Smooth muscle cell (in vitro differentiated cells): ENCODE data around the gene PKMYT1. TPM values are rescaled to one million over a fixed set of nuclear protein-coding genes. Genes with fewer than 3 reads are reported as not detected.
A peak's percentile ranks its signal among the peaks of the same experiment; 100 is the strongest.

ENCODE experiments used
- DNase-seq: peaks from one replicate; lab custom pipeline; 2025; ENCODE audit not compliant: unreplicated experiment; lab: John Stamatoyannopoulos, UW
- H2AFZ ChIP-seq: fragments of 200-600 bp; sonication (generic); 2 replicates; pipeline ENCODE4 v1.6.0; 2016; ENCODE audit warnings: antibody characterized with exemption, low read depth, mild to moderate bottlenecking
- H3F3A ChIP-seq: fragments of 200-600 bp; sonication (generic); 2 replicates; pipeline ENCODE4 v1.6.0; 2017; ENCODE audit warnings: antibody characterized with exemption, low read depth
- H3K27ac ChIP-seq: fragments of 200-600 bp; sonication (generic); 2 replicates; pipeline ENCODE4 v1.5.1; 2016; ENCODE audit warnings: low read depth, mild to moderate bottlenecking
- H3K27me3 ChIP-seq: fragments of 200-600 bp; sonication (generic); 2 replicates; pipeline ENCODE4 v1.6.1; 2016; ENCODE audit warnings: low read depth, mild to moderate bottlenecking
- H3K36me3 ChIP-seq: fragments of 200-600 bp; sonication (generic); 2 replicates; pipeline ENCODE4 v1.5.1; 2016; ENCODE audit warnings: low read depth
- H3K4me1 ChIP-seq: fragments of 200-600 bp; sonication (generic); 2 replicates; pipeline ENCODE4 v1.5.1; 2016; ENCODE audit warnings: low read depth
- H3K4me2 ChIP-seq: fragments of 200-600 bp; sonication (generic); 2 replicates; pipeline ENCODE4 v1.6.0; 2016; ENCODE audit warnings: mild to moderate bottlenecking
- H3K4me3 ChIP-seq: fragments of 200-600 bp; sonication (generic); 2 replicates; pipeline ENCODE4 v1.5.1; 2016; ENCODE audit warnings: mild to moderate bottlenecking
- H3K79me2 ChIP-seq: fragments of 200-600 bp; sonication (generic); 2 replicates; pipeline ENCODE4 v1.6.0; 2016; ENCODE audit warnings: low read depth, mild to moderate bottlenecking
- H3K9ac ChIP-seq: fragments of 200-600 bp; sonication (generic); 2 replicates; pipeline ENCODE4 v1.6.0; 2016; ENCODE audit warnings: low read depth
- H3K9me3 ChIP-seq: fragments of 200-600 bp; sonication (generic); replicated peaks from 2 replicates; pipeline ENCODE4 v1.5.1; 2016; ENCODE audit warnings: low read depth
- H4K20me1 ChIP-seq: fragments of 200-600 bp; sonication (generic); 2 replicates; pipeline ENCODE4 v1.6.0; 2016; ENCODE audit warnings: low read depth
- whole genome bisulfite sequencing: methylation state at CpG from one replicate; pipeline ENCODE4 v1.1.7; 2016; ENCODE audit warnings: low lambda C conversion rate; 5-methylcytosine and 5-hydroxymethylcytosine counted together
- polyA plus RNA-seq: library from polyadenylated mRNA; unstranded; fragments of >200 nt; fragmentation: Nextera tagmentation; extraction: Ambion mirVana; gene quantifications from 2 replicates; pipeline ENCODE4 v1.2.1, GENCODE V29; 2016
- total RNA-seq: library from RNA; depleted of rRNA; stranded (reverse); fragments of >200 nt; gene quantifications from 2 replicates; pipeline ENCODE4 v1.2.3, GENCODE V29; 2014
- TF ChIP-seq, protein P1 (sequence below): fragments of 200-600 bp; sonication (generic); IDR thresholded peaks from 2 replicates; pipeline ENCODE4 v1.5.1; 2017; ENCODE audit warnings: borderline replicate concordance, mild to moderate bottlenecking, antibody characterized with exemption; ENCODE audit not compliant: insufficient read depth, poor library complexity, severe bottlenecking

The PKMYT1 gene
- total and polyA plus RNA-seq, 2 experiments from 2014 or later = 13.8 to 32.6 TPM

GRCh38 chr16:3013491-3013951, 33.3 kb upstream of the PKMYT1 start:
- no peak overlapping the region for H3K4me3 ChIP-seq
- H3K9ac ChIP-seq = no peak overlapping the region
- H3F3A ChIP-seq = peaks cover 16% of the 10 kb centered on the region
- peaks cover 34% of the 10 kb centered on the region for H3K4me1 ChIP-seq
- H3K36me3 ChIP-seq = no peaks in the 10 kb centered on the region
- no peaks in the 10 kb centered on the region for H3K79me2 ChIP-seq
- H3K4me2 ChIP-seq = no peak overlapping the region
- H4K20me1 ChIP-seq = peaks cover 4% of the 10 kb centered on the region
- no peak for DNase-seq
- H3K9me3 ChIP-seq = no peaks in the 10 kb centered on the region
- H3K27me3 ChIP-seq = peaks cover 51% of the 10 kb centered on the region
- TF ChIP-seq, protein P1, sequence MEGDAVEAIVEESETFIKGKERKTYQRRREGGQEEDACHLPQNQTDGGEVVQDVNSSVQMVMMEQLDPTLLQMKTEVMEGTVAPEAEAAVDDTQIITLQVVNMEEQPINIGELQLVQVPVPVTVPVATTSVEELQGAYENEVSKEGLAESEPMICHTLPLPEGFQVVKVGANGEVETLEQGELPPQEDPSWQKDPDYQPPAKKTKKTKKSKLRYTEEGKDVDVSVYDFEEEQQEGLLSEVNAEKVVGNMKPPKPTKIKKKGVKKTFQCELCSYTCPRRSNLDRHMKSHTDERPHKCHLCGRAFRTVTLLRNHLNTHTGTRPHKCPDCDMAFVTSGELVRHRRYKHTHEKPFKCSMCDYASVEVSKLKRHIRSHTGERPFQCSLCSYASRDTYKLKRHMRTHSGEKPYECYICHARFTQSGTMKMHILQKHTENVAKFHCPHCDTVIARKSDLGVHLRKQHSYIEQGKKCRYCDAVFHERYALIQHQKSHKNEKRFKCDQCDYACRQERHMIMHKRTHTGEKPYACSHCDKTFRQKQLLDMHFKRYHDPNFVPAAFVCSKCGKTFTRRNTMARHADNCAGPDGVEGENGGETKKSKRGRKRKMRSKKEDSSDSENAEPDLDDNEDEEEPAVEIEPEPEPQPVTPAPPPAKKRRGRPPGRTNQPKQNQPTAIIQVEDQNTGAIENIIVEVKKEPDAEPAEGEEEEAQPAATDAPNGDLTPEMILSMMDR = peak; percentile 6
- H3K27ac ChIP-seq = no peak overlapping the region
- no peak overlapping the region for H2AFZ ChIP-seq
- 52% methylated on average over 26 of the region's 27 CpGs for WGBS

DNA sequence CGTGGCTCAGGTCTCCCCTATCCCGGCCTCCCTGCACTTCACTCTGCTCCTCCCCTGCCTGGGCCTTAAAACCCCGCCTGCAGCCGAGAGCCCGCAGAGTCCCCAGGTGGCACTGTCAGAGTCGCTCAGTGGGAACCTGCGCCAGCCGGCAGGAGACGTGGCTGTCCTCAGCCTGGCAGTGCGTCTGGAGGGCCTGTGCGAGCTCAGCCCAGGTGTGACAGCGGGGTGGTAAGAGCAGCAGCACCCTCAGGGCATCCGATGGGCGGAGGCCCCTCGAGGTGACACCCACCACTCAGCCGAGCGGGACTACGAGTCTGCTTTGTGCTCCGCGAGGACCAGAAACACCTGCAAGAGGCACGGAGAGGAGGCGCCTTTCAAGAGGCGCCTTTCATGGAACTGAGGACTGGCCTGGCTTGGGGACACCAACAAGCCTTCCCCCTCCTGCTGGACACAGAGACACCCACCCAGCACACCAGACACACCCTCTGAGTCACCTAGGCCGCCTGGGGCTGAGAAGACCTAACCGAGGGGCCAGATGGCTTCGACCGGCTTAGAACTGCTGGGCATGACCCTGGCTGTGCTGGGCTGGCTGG, 32.7 kb upstream of the PKMYT1 start, which contains the start of gene CLDN9:
TSS of gene CLDN9 (plus strand) at position 96 of the 593 bp plus-strand sequence. CDS start at position 536, 440 bp downstream.
- Histone ChIP-seq H3K9ac (no peak within 1 kb of the TSS), H3K79me2 (no peaks in the 10 kb centered on the region), H3K27ac (peak within 1 kb of the TSS; percentile 44), H3K9me3 (no peaks in the 10 kb centered on the region), H3K36me3 (no peaks in the 10 kb centered on the region), H2AFZ (no peak within 1 kb of the TSS), H3K27me3 (peaks cover 57% of the 10 kb centered on the region), H3K4me2 (peak within 1 kb of the TSS; percentile 25), H4K20me1 (peaks cover 4% of the 10 kb centered on the region), H3K4me1 (peaks cover 40% of the 10 kb centered on the region), H3K4me3 (no peak within 1 kb of the TSS), H3F3A (peaks cover 14% of the 10 kb centered on the region)
- no peak for DNase-seq
- 13% methylated on average over 26 of the region's 27 CpGs for WGBS
- TF ChIP-seq, protein P1 = no peak

- no peaks in the 10 kb centered on the region for H3K9me3 ChIP-seq
- DNase-seq = no peak
- peaks cover 4% of the 10 kb centered on the region for H4K20me1 ChIP-seq
- H3K79me2 ChIP-seq = no peaks in the 10 kb centered on the region
- no peak overlapping the region for H3K9ac ChIP-seq
- H3K4me3 ChIP-seq = no peak overlapping the region
- whole genome bisulfite sequencing = 26% methylated on average over 19 of the region's 19 CpGs
- H3K27me3 ChIP-seq = peaks cover 64% of the 10 kb centered on the region
- no peak overlapping the region for H2AFZ ChIP-seq
- peak overlapping the region; percentile 25 for H3K4me2 ChIP-seq
- H3K27ac ChIP-seq = no peak overlapping the region
- no peaks in the 10 kb centered on the region for H3K36me3 ChIP-seq
- peaks cover 37% of the 10 kb centered on the region for H3K4me1 ChIP-seq
- peaks cover 7% of the 10 kb centered on the region for H3F3A ChIP-seq
- TF ChIP-seq, protein P1 = no peak
Measured at GRCh38 chr16:3012246-3012645, 32.0 kb upstream of the PKMYT1 start.

- no peak overlapping the region for H3K4me3 ChIP-seq
- 88% methylated on average over 8 of the region's 8 CpGs for WGBS
- no peak for DNase-seq
- no peaks in the 10 kb centered on the region for H3K9me3 ChIP-seq
- no peaks in the 10 kb centered on the region for H3K79me2 ChIP-seq
- no peaks in the 10 kb centered on the region for H4K20me1 ChIP-seq
- no peaks in the 10 kb centered on the region for H3F3A ChIP-seq
- H3K36me3 ChIP-seq = no peaks in the 10 kb centered on the region
- peak overlapping the region; percentile 86 for H3K27ac ChIP-seq
- H3K27me3 ChIP-seq = peaks cover 81% of the 10 kb centered on the region
- TF ChIP-seq, protein P1 = no peak
- H3K4me1 ChIP-seq = peaks cover 36% of the 10 kb centered on the region
- H3K9ac ChIP-seq = no peak overlapping the region
- H2AFZ ChIP-seq = no peak overlapping the region
- no peak overlapping the region for H3K4me2 ChIP-seq
Measured at GRCh38 chr16:3010510-3010909, 30.3 kb upstream of the PKMYT1 start.
